MM.1S (cell line): ENCODE measurements around the gene WDR81.

ENCODE experiments used
- DNase-seq: peaks from one replicate; pipeline ENCODE4 v3.0.0-alpha.2; 2015
- H2AFZ ChIP-seq: fragments of 300-600 bp; sonication (generic); 2 replicates; pipeline ENCODE4 v1.6.0; 2016; ENCODE audit warnings: antibody characterized with exemption, low read length
- H3F3A ChIP-seq: fragments of 300-600 bp; sonication (generic); 2 replicates; pipeline ENCODE4 v1.6.1; 2016; ENCODE audit warnings: mild to moderate bottlenecking, antibody characterized with exemption, low read length, moderate library complexity, mixed read lengths; ENCODE audit not compliant: insufficient read depth
- H3K27ac ChIP-seq: fragments of 300-600 bp; sonication (generic); 2 replicates; pipeline ENCODE4 v1.5.1; 2016; ENCODE audit warnings: mild to moderate bottlenecking, low read length
- H3K27me3 ChIP-seq: fragments of 300-600 bp; sonication (generic); replicated peaks from 2 replicates; pipeline ENCODE4 v1.6.0; 2016; ENCODE audit warnings: low read length; ENCODE audit not compliant: insufficient read depth
- H3K36me3 ChIP-seq: fragments of 300-600 bp; sonication (generic); replicated peaks from 2 replicates; pipeline ENCODE4 v1.6.1; 2016; ENCODE audit warnings: mild to moderate bottlenecking, low read length, mixed read lengths; ENCODE audit not compliant: insufficient read depth
- H3K4me1 ChIP-seq: fragments of 300-600 bp; sonication (generic); 2 replicates; pipeline ENCODE4 v1.6.1; 2016; ENCODE audit warnings: low read length, mixed read lengths
- H3K4me2 ChIP-seq: fragments of 300-600 bp; sonication (generic); 2 replicates; pipeline ENCODE4 v1.6.0; 2016; ENCODE audit warnings: low read depth, low read length
- H3K4me3 ChIP-seq: fragments of 300-600 bp; sonication (generic); 2 replicates; pipeline ENCODE4 v1.5.1; 2016; ENCODE audit warnings: low read length, mixed read lengths
- H3K79me2 ChIP-seq: fragments of 300-600 bp; sonication (generic); 2 replicates; pipeline ENCODE4 v1.6.1; 2016; ENCODE audit warnings: mixed run types, low read length, mixed read lengths
- H3K9ac ChIP-seq: fragments of 300-600 bp; sonication (generic); 2 replicates; pipeline ENCODE4 v1.6.1; 2016; ENCODE audit warnings: low read length, mixed read lengths
- H3K9me2 ChIP-seq: fragments of 300-600 bp; sonication (generic); replicated peaks from 2 replicates; pipeline ENCODE4 v1.6.1; 2016; ENCODE audit warnings: mild to moderate bottlenecking, low read length, mixed read lengths; ENCODE audit not compliant: insufficient read depth
- H3K9me3 ChIP-seq: fragments of 300-600 bp; sonication (generic); replicated peaks from 2 replicates; pipeline ENCODE4 v1.6.1; 2016; ENCODE audit warnings: mild to moderate bottlenecking, low read length, mixed read lengths; ENCODE audit not compliant: insufficient read depth
- H4K20me1 ChIP-seq: fragments of 300-600 bp; sonication (generic); 2 replicates; pipeline ENCODE4 v1.6.1; 2016; ENCODE audit warnings: mild to moderate bottlenecking, low read length, moderate library complexity, mixed read lengths; ENCODE audit not compliant: insufficient read depth
- EZH2 ChIP-seq: fragments of 300-600 bp; sonication (generic); optimal IDR thresholded peaks from 2 replicates; pipeline ENCODE3; 2017; ENCODE audit warnings: low read depth, mild to moderate bottlenecking, antibody characterized with exemption, low read length, mixed read lengths
- EZH2phosphoT487 ChIP-seq: fragments of 300-600 bp; sonication (generic); IDR thresholded peaks from 2 replicates; pipeline ENCODE4 v1.6.1; 2018; ENCODE audit warnings: antibody characterized with exemption, low read length
- TF ChIP-seq, protein P1 (sequence below): fragments of 300-600 bp; sonication (generic); IDR thresholded peaks from 2 replicates; pipeline ENCODE4 v1.5.1; 2016; ENCODE audit warnings: antibody characterized with exemption, low read length, mixed read lengths

Gene WDR81

DNA sequence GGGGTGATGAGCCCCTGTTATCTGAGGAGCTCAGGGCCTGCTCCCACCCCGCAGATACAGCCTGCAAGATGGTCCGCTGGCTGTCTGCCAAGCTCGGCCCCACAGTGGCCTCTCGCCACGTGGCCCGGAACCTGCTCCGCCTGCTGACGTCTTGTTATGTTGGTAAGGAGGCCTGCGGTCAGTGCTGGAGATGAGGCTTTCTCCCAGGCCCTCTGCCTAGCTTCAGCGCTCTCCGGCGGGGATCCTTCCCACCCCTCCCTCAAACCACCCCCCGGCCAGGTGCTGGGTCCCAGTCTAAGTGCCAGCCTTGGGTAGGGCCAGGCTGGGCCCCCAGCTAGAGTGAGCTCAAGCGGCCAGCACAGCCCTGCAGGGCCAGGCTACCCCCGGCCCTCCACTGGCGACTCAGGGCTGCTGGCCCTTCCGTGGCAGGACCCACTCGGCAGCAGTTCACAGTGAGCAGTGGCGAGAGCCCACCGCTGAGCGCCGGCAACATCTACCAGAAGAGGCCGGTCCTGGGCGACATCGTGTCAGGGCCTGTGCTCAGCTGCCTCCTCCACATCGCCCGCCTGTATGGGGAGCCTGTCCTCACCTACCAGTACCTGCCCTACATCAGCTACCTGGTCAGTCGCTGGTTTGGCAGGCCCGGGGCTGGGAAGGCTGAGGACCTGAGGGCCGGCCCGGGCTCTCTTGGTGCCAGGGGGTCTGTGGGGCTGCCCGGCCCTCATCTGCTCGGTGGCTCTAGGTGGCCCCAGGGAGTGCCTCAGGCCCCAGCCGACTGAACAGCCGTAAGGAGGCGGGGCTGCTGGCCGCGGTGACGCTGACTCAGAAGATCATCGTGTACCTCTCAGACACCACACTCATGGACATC lies 6.1 kb downstream of the WDR81 start:
- no peak for DNase-seq
- H2AFZ ChIP-seq, result no peak overlapping the region
- H3K27ac ChIP-seq, result no peak overlapping the region
- no peaks in the 10 kb centered on the region for H3K27me3 ChIP-seq
- H3K9me3 ChIP-seq, result no peaks in the 10 kb centered on the region
- H3K4me2 ChIP-seq, result no peak overlapping the region
- no peak overlapping the region for H3K4me3 ChIP-seq
- no peaks in the 10 kb centered on the region for H3F3A ChIP-seq
- H3K36me3 ChIP-seq, result no peaks in the 10 kb centered on the region
- peaks cover 12% of the 10 kb centered on the region for H3K79me2 ChIP-seq
- TF ChIP-seq, protein P1, sequence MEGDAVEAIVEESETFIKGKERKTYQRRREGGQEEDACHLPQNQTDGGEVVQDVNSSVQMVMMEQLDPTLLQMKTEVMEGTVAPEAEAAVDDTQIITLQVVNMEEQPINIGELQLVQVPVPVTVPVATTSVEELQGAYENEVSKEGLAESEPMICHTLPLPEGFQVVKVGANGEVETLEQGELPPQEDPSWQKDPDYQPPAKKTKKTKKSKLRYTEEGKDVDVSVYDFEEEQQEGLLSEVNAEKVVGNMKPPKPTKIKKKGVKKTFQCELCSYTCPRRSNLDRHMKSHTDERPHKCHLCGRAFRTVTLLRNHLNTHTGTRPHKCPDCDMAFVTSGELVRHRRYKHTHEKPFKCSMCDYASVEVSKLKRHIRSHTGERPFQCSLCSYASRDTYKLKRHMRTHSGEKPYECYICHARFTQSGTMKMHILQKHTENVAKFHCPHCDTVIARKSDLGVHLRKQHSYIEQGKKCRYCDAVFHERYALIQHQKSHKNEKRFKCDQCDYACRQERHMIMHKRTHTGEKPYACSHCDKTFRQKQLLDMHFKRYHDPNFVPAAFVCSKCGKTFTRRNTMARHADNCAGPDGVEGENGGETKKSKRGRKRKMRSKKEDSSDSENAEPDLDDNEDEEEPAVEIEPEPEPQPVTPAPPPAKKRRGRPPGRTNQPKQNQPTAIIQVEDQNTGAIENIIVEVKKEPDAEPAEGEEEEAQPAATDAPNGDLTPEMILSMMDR, result no peak
- TF ChIP-seq EZH2 (no peak), EZH2phosphoT487 (no peak)
- H4K20me1 ChIP-seq, result no peaks in the 10 kb centered on the region
- H3K4me1 ChIP-seq, result no peaks in the 10 kb centered on the region
- H3K9ac ChIP-seq, result no peak overlapping the region
- no peaks in the 10 kb centered on the region for H3K9me2 ChIP-seq

DNA sequence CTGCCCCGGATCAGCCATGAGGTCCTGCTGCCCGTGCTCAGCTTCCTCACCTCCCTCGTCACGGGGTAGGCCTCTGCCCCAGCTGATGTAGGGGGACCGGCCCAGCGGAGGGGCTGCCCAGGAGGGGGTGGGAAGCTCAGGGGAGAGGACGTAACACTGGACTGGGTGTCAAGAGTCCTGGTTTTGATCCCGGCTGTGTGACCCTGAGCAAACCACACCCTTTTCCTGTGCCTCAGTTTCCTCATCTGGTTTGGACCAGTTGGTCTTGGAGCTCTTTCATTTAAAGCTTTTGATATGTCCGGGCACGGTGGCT lies 6.6 kb downstream of the WDR81 start:
- H3K27me3 ChIP-seq, result no peaks in the 10 kb centered on the region
- H3K9me3 ChIP-seq, result no peaks in the 10 kb centered on the region
- H3K36me3 ChIP-seq, result no peaks in the 10 kb centered on the region
- H3K4me1 ChIP-seq, result no peaks in the 10 kb centered on the region
- no peak overlapping the region for H2AFZ ChIP-seq
- no peak overlapping the region for H3K4me2 ChIP-seq
- H4K20me1 ChIP-seq, result no peaks in the 10 kb centered on the region
- H3K79me2 ChIP-seq, result peaks cover 6% of the 10 kb centered on the region
- no peak overlapping the region for H3K4me3 ChIP-seq
- H3K27ac ChIP-seq, result no peak overlapping the region
- TF ChIP-seq EZH2phosphoT487, result no peak
- no peak for TF ChIP-seq EZH2
- TF ChIP-seq, protein P1, result no peak
- H3K9me2 ChIP-seq, result no peaks in the 10 kb centered on the region
- H3K9ac ChIP-seq, result no peak overlapping the region
- no peaks in the 10 kb centered on the region for H3F3A ChIP-seq
- DNase-seq, result no peak

DNA sequence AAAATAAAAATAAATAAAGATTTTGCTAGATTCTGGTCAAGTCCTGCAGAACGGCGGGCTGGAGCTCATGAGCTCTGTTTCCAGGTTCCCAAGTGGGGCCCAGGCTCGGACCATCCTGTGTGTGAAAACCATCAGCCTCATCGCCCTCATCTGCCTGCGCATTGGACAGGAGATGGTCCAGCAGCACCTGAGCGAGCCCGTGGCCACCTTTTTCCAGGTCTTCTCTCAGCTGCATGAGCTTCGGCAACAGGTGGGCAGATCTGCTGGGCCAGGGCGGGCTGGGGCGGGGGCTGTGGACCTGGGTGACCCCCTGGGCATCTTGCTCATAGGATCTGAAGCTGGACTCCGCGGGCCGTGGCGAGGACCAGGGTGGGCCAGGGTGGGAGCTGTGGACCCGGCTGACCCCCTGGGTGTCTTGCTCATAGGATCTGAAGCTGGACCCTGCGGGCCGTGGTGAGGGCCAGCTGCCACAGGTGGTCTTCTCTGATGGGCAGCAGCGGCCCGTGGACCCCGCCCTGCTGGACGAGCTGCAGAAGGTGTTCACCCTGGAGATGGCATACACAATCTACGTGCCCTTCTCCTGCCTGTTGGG lies 7.8 kb downstream of the WDR81 start:
- Histone ChIP-seq H4K20me1 (no peaks in the 10 kb centered on the region), H3K27ac (no peak overlapping the region), H3K79me2 (no peaks in the 10 kb centered on the region), H3K36me3 (no peaks in the 10 kb centered on the region), H3K9ac (no peak overlapping the region), H2AFZ (no peak overlapping the region), H3K9me2 (no peaks in the 10 kb centered on the region), H3K4me1 (no peaks in the 10 kb centered on the region), H3K4me3 (no peak overlapping the region), H3K27me3 (no peaks in the 10 kb centered on the region), H3F3A (no peaks in the 10 kb centered on the region), H3K4me2 (no peak overlapping the region), H3K9me3 (no peaks in the 10 kb centered on the region)
- TF ChIP-seq, protein P1, result no peak
- TF ChIP-seq EZH2 (no peak), EZH2phosphoT487 (no peak)
- DNase-seq, result no peak
